ENCODE measurements around the gene KRT74. TPM values are rescaled to one million over a fixed set of nuclear protein-coding genes. Genes with fewer than 3 reads are reported as not detected.

Gene KRT74
- polyA plus RNA-seq, 4 donors, result 0.27 TPM; not detected in 3

DNA sequence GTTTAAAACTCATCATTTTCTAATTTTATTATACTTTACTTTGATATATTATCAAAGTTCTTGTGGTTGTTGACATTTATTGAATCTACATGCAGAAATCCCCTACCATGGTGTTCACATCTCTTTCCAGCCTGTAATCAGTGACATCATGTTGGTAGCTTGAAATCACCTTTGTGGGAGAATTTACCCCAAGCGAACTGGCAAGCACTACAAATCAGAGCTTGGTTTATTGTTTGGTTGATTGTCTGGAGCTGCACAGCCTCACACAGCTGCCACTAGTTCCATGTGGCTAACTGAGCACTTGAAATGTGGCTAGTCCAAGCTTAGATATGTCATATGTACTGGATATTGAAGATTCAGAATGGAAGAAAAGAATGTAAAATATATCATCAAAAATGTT is 38.1 kb downstream of the KRT74 start:
- Histone ChIP-seq H3K4me3 (ENCODE audit: low read depth in 1 of 3, low read length in 3 of 3) (no peak overlapping the region), H3K27ac (ENCODE audit: low read depth in 1 of 3, low read length in 2 of 3) (no peak overlapping the region), H3K9me3 (ENCODE audit: control insufficient read depth in 2 of 2, insufficient read depth in 1 of 2, low read depth in 1 of 2, low read length in 1 of 2) (no peaks in the 10 kb centered on the region), H3K27me3 (ENCODE audit: control insufficient read depth in 3 of 3, insufficient read depth in 3 of 3, low read length in 3 of 3) (peaks cover 0 to 2% (median 0%) of the 10 kb centered on the region in 3 donors), H3K36me3 (ENCODE audit: control insufficient read depth in 3 of 3, insufficient read depth in 2 of 3, low read depth in 1 of 3, low read length in 3 of 3) (no peaks in the 10 kb centered on the region), H3K4me1 (ENCODE audit: control insufficient read depth in 3 of 3, insufficient read depth in 2 of 3, low read depth in 1 of 3, low read length in 2 of 3) (no peaks in the 10 kb centered on the region)
- FAIRE-seq (no peak), DNase-seq (no peak)
- 19 to 70% (median 32%) methylated on average over 1 of the region's 1 CpG for whole genome bisulfite sequencing, 3 donors

DNA sequence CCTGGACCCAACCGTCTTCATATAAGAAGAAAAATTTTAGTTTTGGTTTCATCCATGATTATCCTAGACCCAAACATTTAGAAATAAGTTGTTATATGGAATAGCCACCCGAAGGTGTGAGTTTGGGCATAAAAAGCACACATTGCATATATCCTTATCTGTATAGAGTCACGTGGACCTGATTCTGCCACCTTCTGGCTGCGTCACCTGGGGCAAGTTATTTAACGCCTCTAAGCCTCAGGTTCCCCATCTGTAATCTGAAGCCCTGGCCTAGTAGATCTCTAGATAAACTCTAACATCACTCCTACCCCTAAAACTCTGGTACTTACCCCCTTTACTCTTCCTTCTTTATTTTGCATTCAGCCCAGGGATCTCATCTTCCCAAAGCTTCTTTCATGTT is 39.2 kb downstream of the KRT74 start:
- WGBS, 3 donors, result 36 to 83% (median 57%) methylated on average over 5 of the region's 5 CpGs
- DNase-seq (peak in 1 of 2 donors; percentile 19), FAIRE-seq (no peak)

DNA sequence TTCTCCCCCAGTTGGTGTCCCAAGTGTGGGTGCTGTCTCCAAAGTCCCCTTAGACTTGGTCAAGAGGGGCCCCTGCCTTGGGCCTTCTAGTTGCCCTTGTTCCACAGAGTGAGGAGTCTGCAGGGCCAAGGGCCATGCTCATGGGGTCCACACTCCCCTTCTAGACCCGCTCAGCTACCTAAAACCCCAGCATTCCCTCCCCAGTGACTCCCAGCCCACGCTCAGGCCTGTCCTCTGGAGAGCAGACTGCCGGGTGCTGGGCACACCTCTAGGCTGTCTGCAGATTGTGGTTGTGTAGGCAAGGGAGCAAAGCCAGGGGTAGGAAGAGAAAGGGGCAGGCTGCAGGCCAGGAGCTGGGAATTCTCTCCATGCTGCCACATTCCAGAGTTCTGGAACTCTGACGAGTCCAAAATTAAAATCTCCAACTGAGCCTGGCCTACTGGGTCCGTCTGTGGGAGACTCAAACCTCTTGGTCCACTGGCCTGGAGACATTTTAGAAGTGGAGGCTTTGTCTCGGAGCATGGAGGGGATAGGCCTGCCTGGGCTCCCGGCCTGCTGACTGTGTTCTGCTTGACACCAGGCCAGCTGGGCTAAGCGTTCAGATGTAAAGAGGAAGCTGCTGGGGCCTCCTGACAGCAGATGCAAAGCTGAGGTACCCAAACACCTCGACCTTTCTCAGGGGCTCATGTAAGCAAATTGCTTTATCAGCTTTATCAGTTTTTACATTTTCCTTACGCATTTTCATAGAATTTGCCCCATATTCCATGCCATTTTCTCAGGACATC is 39.8 kb downstream of the KRT74 start:
- Histone ChIP-seq H3K4me3 (ENCODE audit: low read depth in 1 of 3, low read length in 3 of 3) (no peak overlapping the region), H3K27ac (ENCODE audit: low read depth in 1 of 3, low read length in 2 of 3) (no peak overlapping the region), H3K4me1 (ENCODE audit: control insufficient read depth in 3 of 3, insufficient read depth in 2 of 3, low read depth in 1 of 3, low read length in 2 of 3) (no peaks in the 10 kb centered on the region), H3K27me3 (ENCODE audit: control insufficient read depth in 3 of 3, insufficient read depth in 3 of 3, low read length in 3 of 3) (peaks cover 0 to 2% (median 0%) of the 10 kb centered on the region in 3 donors), H3K9me3 (ENCODE audit: control insufficient read depth in 2 of 2, insufficient read depth in 1 of 2, low read depth in 1 of 2, low read length in 1 of 2) (no peaks in the 10 kb centered on the region), H3K36me3 (ENCODE audit: control insufficient read depth in 3 of 3, insufficient read depth in 2 of 3, low read depth in 1 of 3, low read length in 3 of 3) (no peaks in the 10 kb centered on the region)
- 73 to 82% (median 76%) methylated on average over 10 of the region's 10 CpGs for WGBS, 3 donors
- DNase-seq, result no peak
- no peak for FAIRE-seq

More for the DNA sequence above, 39.2 kb downstream of the KRT74 start:
- Histone ChIP-seq H3K36me3 (ENCODE audit: control insufficient read depth in 3 of 3, insufficient read depth in 2 of 3, low read depth in 1 of 3, low read length in 3 of 3) (no peaks in the 10 kb centered on the region), H3K4me3 (ENCODE audit: low read depth in 1 of 3, low read length in 3 of 3) (no peak overlapping the region), H3K27ac (ENCODE audit: low read depth in 1 of 3, low read length in 2 of 3) (no peak overlapping the region), H3K4me1 (ENCODE audit: control insufficient read depth in 3 of 3, insufficient read depth in 2 of 3, low read depth in 1 of 3, low read length in 2 of 3) (no peaks in the 10 kb centered on the region), H3K27me3 (ENCODE audit: control insufficient read depth in 3 of 3, insufficient read depth in 3 of 3, low read length in 3 of 3) (peaks cover 0 to 2% (median 0%) of the 10 kb centered on the region in 3 donors), H3K9me3 (ENCODE audit: control insufficient read depth in 2 of 2, insufficient read depth in 1 of 2, low read depth in 1 of 2, low read length in 1 of 2) (no peaks in the 10 kb centered on the region)

DNA sequence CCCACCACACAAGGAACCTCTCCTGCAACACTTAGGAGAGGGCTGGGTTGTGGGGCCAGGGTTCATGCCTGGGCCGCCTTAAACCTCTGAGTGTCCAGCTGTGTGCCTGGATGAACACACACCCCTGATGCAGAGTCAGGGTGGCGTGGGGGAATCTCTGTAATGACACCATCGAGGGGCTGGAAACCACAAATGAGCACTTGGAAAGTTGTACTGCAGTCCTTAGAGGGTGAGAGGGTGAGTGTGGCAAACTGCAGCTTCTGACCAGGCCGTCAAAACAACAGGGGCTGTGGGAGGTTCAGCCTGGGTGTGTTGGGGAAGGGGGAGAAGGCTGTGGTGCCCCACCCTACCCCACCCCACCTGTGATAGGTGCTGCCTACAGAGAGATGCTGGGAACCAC is 41.0 kb downstream of the KRT74 start:
- H3K36me3 ChIP-seq (ENCODE audit: control insufficient read depth in 3 of 3, insufficient read depth in 2 of 3, low read depth in 1 of 3, low read length in 3 of 3), result no peaks in the 10 kb centered on the region
- H3K27me3 ChIP-seq (ENCODE audit: control insufficient read depth in 3 of 3, insufficient read depth in 3 of 3, low read length in 3 of 3), result peaks cover 0 to 2% (median 0%) of the 10 kb centered on the region in 3 donors
- DNase-seq, result no peak
- WGBS, 3 donors, result 59 to 69% (median 64%) methylated on average over 4 of the region's 4 CpGs
- no peaks in the 10 kb centered on the region for H3K9me3 ChIP-seq (ENCODE audit: control insufficient read depth in 2 of 2, insufficient read depth in 1 of 2, low read depth in 1 of 2, low read length in 1 of 2)
- FAIRE-seq, result no peak
- H3K27ac ChIP-seq (ENCODE audit: low read depth in 1 of 3, low read length in 2 of 3), result no peak overlapping the region
- no peaks in the 10 kb centered on the region for H3K4me1 ChIP-seq (ENCODE audit: control insufficient read depth in 3 of 3, insufficient read depth in 2 of 3, low read depth in 1 of 3, low read length in 2 of 3)
- no peak overlapping the region for H3K4me3 ChIP-seq (ENCODE audit: low read depth in 1 of 3, low read length in 3 of 3)

DNA sequence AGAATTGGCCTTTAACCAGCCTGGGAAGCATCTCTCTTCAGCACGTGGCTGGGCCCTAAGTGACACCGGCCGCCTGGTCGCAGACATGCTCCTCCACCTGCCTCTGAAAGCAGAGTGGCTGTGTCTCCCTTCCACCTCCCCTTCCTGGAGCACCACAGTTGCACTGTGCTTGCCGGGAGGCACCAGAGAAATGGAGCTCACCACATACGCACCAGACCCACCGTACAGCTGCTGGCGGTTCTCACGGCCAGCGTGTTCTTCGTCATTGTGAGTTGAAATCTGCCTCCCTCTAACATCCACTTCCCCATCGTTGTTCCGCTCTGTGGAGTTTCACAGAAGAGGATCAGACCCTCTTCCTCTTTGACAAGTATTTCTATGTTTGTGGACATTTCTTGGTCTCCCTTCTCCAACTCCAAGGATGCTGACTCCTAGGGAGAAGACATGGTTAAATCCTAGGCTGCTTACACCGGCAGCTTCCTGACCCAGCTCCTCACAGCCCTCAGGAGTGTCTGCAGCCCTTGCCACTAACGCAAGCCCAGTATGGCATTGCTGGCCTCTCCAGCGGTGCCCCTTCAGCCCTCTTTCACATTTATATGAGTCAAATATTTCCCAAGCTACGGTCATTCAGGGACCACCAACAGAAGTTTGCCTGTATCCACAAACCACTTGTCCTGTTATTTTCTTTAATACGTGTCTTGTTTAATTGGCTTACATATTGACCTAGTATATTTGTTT is 41.9 kb downstream of the KRT74 start:
- no peaks in the 10 kb centered on the region for H3K36me3 ChIP-seq (ENCODE audit: control insufficient read depth in 3 of 3, insufficient read depth in 2 of 3, low read depth in 1 of 3, low read length in 3 of 3)
- H3K27me3 ChIP-seq (ENCODE audit: control insufficient read depth in 3 of 3, insufficient read depth in 3 of 3, low read length in 3 of 3), result no peaks in the 10 kb centered on the region
- H3K9me3 ChIP-seq (ENCODE audit: control insufficient read depth in 2 of 2, insufficient read depth in 1 of 2, low read depth in 1 of 2, low read length in 1 of 2), result no peaks in the 10 kb centered on the region
- H3K4me3 ChIP-seq (ENCODE audit: low read depth in 1 of 3, low read length in 3 of 3), result no peak overlapping the region
- no peak for FAIRE-seq
- no peaks in the 10 kb centered on the region for H3K4me1 ChIP-seq (ENCODE audit: control insufficient read depth in 3 of 3, insufficient read depth in 2 of 3, low read depth in 1 of 3, low read length in 2 of 3)
- no peak for DNase-seq
- WGBS, 3 donors, result 66 to 75% (median 72%) methylated on average over 18 of the region's 18 CpGs
- no peak overlapping the region for H3K27ac ChIP-seq (ENCODE audit: low read depth in 1 of 3, low read length in 2 of 3)

DNA sequence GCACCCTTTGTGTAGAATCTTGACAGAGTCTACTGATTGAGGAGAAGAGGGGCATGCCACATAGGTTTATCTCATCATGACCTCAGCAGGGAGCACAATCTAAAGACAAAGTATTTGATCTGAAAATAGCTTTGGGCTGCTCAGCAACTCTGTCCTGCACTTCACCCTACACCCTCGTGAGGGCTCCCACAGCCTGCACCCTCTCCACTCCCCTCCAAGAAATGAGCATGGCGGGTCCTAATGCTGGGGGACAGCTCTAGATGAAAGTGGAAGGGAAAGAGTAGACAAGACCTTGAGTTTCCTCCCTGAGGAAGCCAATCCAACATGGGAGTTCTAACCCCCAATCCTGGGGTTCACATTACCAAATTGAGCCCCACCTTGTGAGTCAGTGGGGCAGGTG is 42.7 kb downstream of the KRT74 start:
- 77 to 93% (median 83%) methylated on average over 2 of the region's 2 CpGs for WGBS, 3 donors
- Histone ChIP-seq H3K4me1 (ENCODE audit: control insufficient read depth in 3 of 3, insufficient read depth in 2 of 3, low read depth in 1 of 3, low read length in 2 of 3) (no peaks in the 10 kb centered on the region), H3K9me3 (ENCODE audit: control insufficient read depth in 2 of 2, insufficient read depth in 1 of 2, low read depth in 1 of 2, low read length in 1 of 2) (no peaks in the 10 kb centered on the region), H3K27ac (ENCODE audit: low read depth in 1 of 3, low read length in 2 of 3) (no peak overlapping the region), H3K27me3 (ENCODE audit: control insufficient read depth in 3 of 3, insufficient read depth in 3 of 3, low read length in 3 of 3) (no peaks in the 10 kb centered on the region), H3K36me3 (ENCODE audit: control insufficient read depth in 3 of 3, insufficient read depth in 2 of 3, low read depth in 1 of 3, low read length in 3 of 3) (no peaks in the 10 kb centered on the region), H3K4me3 (ENCODE audit: low read depth in 1 of 3, low read length in 3 of 3) (no peak overlapping the region)
- DNase-seq, result no peak
- FAIRE-seq, result no peak

DNA sequence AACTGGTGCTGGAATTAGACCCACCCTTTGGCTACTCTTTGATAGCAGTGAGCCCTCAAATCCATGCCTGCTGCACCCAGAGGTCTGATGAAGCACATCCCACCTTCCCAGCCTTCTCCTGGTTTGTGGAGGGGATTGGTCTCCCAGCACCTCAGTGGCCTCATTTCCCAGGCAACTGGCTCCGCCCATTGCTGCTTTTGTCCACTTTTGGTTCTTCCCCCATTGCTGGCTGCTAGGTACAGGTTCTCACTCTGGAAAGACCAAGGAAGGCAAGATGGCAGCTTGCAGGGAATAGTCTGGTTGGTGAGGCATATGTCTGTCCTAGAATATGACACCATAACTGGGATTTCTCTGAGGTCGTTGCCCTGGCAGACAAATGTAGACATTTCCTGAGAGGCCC is 43.3 kb downstream of the KRT74 start:
- Histone ChIP-seq H3K9me3 (ENCODE audit: control insufficient read depth in 2 of 2, insufficient read depth in 1 of 2, low read depth in 1 of 2, low read length in 1 of 2) (no peaks in the 10 kb centered on the region), H3K36me3 (ENCODE audit: control insufficient read depth in 3 of 3, insufficient read depth in 2 of 3, low read depth in 1 of 3, low read length in 3 of 3) (no peaks in the 10 kb centered on the region), H3K27me3 (ENCODE audit: control insufficient read depth in 3 of 3, insufficient read depth in 3 of 3, low read length in 3 of 3) (no peaks in the 10 kb centered on the region), H3K4me3 (ENCODE audit: low read depth in 1 of 3, low read length in 3 of 3) (no peak overlapping the region), H3K27ac (ENCODE audit: low read depth in 1 of 3, low read length in 2 of 3) (no peak overlapping the region), H3K4me1 (ENCODE audit: control insufficient read depth in 3 of 3, insufficient read depth in 2 of 3, low read depth in 1 of 3, low read length in 2 of 3) (no peaks in the 10 kb centered on the region)
- 67 to 75% (median 69%) methylated on average over 2 of the region's 2 CpGs for WGBS, 3 donors
- FAIRE-seq, result no peak
- no peak for DNase-seq

DNA sequence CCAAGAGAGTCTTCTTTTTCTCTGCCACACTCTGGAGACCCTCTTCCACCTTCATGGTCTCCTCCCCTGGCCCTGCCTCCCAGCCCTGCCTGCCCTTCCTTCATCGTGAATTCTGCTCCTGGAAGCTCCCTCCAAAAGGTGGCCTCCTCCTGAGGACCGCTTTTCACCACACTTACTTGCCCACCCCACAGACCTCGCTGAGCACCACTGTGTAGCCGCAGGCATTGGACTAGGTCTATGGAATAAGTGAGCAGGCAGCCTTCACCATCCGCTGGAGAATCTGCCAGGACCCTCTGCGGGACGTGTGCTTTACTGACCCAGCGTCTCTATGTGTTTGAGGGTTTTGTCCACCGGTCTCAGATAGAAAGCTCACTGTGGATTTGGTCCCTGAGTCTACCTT is 43.8 kb downstream of the KRT74 start:
- H3K36me3 ChIP-seq (ENCODE audit: control insufficient read depth in 3 of 3, insufficient read depth in 2 of 3, low read depth in 1 of 3, low read length in 3 of 3), result no peaks in the 10 kb centered on the region
- no peak overlapping the region for H3K27ac ChIP-seq (ENCODE audit: low read depth in 1 of 3, low read length in 2 of 3)
- no peak for DNase-seq
- H3K4me1 ChIP-seq (ENCODE audit: control insufficient read depth in 3 of 3, insufficient read depth in 2 of 3, low read depth in 1 of 3, low read length in 2 of 3), result no peaks in the 10 kb centered on the region
- no peak overlapping the region for H3K4me3 ChIP-seq (ENCODE audit: low read depth in 1 of 3, low read length in 3 of 3)
- H3K27me3 ChIP-seq (ENCODE audit: control insufficient read depth in 3 of 3, insufficient read depth in 3 of 3, low read length in 3 of 3), result no peaks in the 10 kb centered on the region
- FAIRE-seq, result no peak
- H3K9me3 ChIP-seq (ENCODE audit: control insufficient read depth in 2 of 2, insufficient read depth in 1 of 2, low read depth in 1 of 2, low read length in 1 of 2), result no peaks in the 10 kb centered on the region
- 93 to 97% (median 96%) methylated on average over 9 of the region's 9 CpGs for WGBS, 3 donors

Measured in small intestine (tissue), 7 donors.